ENCODE data around the gene SLC25A26. TPM values are rescaled to one million over a fixed set of nuclear protein-coding genes. Genes with fewer than 3 reads are reported as not detected.

Gene SLC25A26
- 18.0 TPM for total RNA-seq
- long read RNA-seq, transcript SLC25A26-201 (9 exons, 1,023 nt), result major isoform, 10 of 22 reads
- long read RNA-seq, partial matches to known transcripts, result 3 of 22 reads
- long read RNA-seq, other reads (novel, unspliced or antisense), result 9 of 22 reads

GRCh38 chr3:66220602-66221377 lies at the start of gene SLC25A26:
SLC25A26 (plus strand) TSS chr3:66221001; CDS start chr3:66221095, 94 bp downstream.
- H3K9me3 ChIP-seq, result no peaks in the 10 kb centered on the region
- TF ChIP-seq CTCF (IDR thresholded peaks at IDR 0.05), result no peak
- ATAC-seq (peak; percentile 99), DNase-seq (peak; percentile 98)
- no peaks in the 10 kb centered on the region for H3K27me3 ChIP-seq
- H3K36me3 ChIP-seq, result no peaks in the 10 kb centered on the region
- peak within 1 kb of the TSS; percentile 70 for H3K4me3 ChIP-seq
- H3K27ac ChIP-seq, result peak within 1 kb of the TSS; percentile 82
- intact Hi-C loops (cut with DNase I), result no loop called here
- H3K4me1 ChIP-seq, result peaks cover 11% of the 10 kb centered on the region

GRCh38 chr3:66172394-66172793 lies 48.4 kb upstream of the SLC25A26 start:
- DNase-seq (no peak), ATAC-seq (no peak)
- intact Hi-C loops (cut with DNase I), result no loop called here
- no peaks in the 10 kb centered on the region for H3K9me3 ChIP-seq
- TF ChIP-seq CTCF (IDR thresholded peaks at IDR 0.05), result no peak
- H3K27ac ChIP-seq, result no peak overlapping the region
- no peaks in the 10 kb centered on the region for H3K27me3 ChIP-seq
- H3K4me3 ChIP-seq, result no peak overlapping the region
- H3K4me1 ChIP-seq, result no peaks in the 10 kb centered on the region
- no peaks in the 10 kb centered on the region for H3K36me3 ChIP-seq

- H3K4me1 ChIP-seq, result no peaks in the 10 kb centered on the region
- DNase-seq (no peak), ATAC-seq (no peak)
- no peaks in the 10 kb centered on the region for H3K27me3 ChIP-seq
- no peak overlapping the region for H3K27ac ChIP-seq
- intact Hi-C loops (cut with DNase I), result no loop called here
- no peak for TF ChIP-seq CTCF (IDR thresholded peaks at IDR 0.05)
- H3K4me3 ChIP-seq, result no peak overlapping the region
- H3K9me3 ChIP-seq, result no peaks in the 10 kb centered on the region
- no peaks in the 10 kb centered on the region for H3K36me3 ChIP-seq
These were observed 43.8 kb upstream of the SLC25A26 start for GRCh38 chr3:66177026-66177425.

- no peaks in the 10 kb centered on the region for H3K4me1 ChIP-seq
- TF ChIP-seq CTCF (IDR thresholded peaks at IDR 0.05), result no peak
- H3K27me3 ChIP-seq, result no peaks in the 10 kb centered on the region
- H3K9me3 ChIP-seq, result no peaks in the 10 kb centered on the region
- no peak overlapping the region for H3K4me3 ChIP-seq
- DNase-seq (no peak), ATAC-seq (no peak)
- intact Hi-C loops (cut with DNase I), result no loop called here
- no peaks in the 10 kb centered on the region for H3K36me3 ChIP-seq
- H3K27ac ChIP-seq, result no peak overlapping the region
These were observed 42.6 kb upstream of the SLC25A26 start for GRCh38 chr3:66178206-66178605.

- intact Hi-C loops (cut with DNase I), result no loop called here
- TF ChIP-seq CTCF (IDR thresholded peaks at IDR 0.05), result no peak
- DNase-seq (no peak), ATAC-seq (no peak)
- Histone ChIP-seq H3K36me3 (no peaks in the 10 kb centered on the region), H3K27ac (no peak overlapping the region), H3K4me3 (no peak overlapping the region), H3K9me3 (no peaks in the 10 kb centered on the region), H3K27me3 (no peaks in the 10 kb centered on the region), H3K4me1 (no peaks in the 10 kb centered on the region)
These were observed 41.0 kb upstream of the SLC25A26 start for GRCh38 chr3:66179793-66180192.
